ENCODE measurements around the gene RPL13.

Gene RPL13

DNA sequence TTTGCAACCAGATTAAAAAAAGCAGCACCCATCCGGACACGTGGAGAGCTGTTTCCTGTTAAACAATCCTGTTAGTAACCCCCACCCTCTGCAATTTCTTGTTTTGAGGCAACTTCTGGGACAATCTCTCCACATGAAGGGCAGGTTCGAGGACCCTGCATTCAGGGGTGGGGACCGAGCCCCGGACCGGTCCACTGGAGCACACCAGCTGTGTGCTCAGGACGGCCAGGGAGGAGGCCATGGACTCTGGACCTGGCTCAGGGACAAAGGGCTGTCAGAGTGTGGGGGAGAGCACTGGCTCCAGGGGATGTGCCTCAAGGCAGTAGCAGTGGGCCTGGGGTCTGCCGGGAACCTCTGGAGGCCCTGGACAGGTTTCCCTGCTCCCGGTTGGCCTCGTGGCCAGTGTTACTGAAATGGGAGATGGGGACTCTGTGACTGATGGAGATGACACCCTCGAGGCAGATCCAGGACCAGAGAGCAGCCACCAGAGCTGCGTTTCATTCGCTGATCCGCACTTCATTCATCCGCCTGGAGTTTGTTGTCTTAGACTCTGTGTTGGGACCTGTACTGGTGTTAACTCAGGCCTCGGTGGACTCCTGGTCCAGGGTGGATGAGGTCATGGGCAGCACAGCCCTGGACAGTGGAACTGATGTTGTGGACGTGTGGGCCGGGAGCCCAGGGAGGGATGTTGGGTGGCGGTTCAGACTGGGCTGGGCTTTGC, 12.2 kb downstream of the RPL13 start:
- TF ChIP-seq, protein P1, sequence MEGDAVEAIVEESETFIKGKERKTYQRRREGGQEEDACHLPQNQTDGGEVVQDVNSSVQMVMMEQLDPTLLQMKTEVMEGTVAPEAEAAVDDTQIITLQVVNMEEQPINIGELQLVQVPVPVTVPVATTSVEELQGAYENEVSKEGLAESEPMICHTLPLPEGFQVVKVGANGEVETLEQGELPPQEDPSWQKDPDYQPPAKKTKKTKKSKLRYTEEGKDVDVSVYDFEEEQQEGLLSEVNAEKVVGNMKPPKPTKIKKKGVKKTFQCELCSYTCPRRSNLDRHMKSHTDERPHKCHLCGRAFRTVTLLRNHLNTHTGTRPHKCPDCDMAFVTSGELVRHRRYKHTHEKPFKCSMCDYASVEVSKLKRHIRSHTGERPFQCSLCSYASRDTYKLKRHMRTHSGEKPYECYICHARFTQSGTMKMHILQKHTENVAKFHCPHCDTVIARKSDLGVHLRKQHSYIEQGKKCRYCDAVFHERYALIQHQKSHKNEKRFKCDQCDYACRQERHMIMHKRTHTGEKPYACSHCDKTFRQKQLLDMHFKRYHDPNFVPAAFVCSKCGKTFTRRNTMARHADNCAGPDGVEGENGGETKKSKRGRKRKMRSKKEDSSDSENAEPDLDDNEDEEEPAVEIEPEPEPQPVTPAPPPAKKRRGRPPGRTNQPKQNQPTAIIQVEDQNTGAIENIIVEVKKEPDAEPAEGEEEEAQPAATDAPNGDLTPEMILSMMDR (IDR thresholded peaks at IDR 0.05; ENCODE audit: low read depth, low read length, missing control alignments), result no peak
- H3K4me3 ChIP-seq (replicated peaks; ENCODE audit: low read depth, low read length), result no peak overlapping the region
- DNase-seq (ENCODE audit: extremely low read depth, low read depth), result no peak

DNA sequence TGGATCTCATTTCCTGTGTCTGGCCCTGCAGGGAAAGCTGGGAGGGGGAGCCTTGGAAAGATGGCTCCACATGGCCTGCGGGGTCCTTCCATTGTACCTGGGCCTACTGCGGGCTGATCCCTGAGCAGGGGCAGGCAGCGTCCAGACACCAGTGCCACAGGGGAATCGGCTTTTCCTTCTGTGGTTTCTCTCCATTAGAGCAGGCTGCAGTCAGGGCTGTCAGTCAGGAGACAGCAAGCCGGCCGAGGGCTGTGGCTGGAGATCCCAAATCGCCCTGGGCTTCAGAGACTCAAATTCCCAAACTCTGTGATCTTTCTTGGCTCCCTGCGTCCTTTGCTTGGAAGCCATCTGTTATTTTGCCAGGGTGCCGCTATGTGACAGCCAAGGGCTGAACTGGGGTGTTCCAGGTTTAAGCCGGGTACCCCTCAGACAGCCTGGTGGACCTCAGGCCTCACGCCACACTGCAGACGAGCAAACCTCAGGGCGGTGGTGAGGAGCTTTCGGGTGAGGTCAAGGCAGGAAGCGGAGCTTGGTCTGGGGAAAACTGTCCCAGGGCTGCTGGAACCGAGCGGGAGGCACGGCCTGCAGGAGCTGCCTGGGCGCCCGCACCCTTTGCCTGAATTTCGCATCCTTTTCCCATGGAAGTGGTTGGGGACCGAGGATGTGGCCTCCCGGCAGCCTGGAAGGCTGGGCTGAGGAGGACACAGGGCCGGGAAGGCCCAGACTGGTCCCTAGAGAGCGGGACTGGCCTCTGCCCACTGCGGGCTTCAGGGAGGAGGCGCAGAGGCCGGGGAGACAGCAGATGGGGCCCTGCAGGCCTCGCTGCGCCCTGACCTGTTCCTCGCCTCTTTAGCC, 13.6 kb downstream of the RPL13 start:
- DNase-seq (ENCODE audit: extremely low read depth, low read depth), result no peak
- H3K4me3 ChIP-seq (replicated peaks; ENCODE audit: low read depth, low read length), result no peak overlapping the region
- TF ChIP-seq, protein P1 (IDR thresholded peaks at IDR 0.05; ENCODE audit: low read depth, low read length, missing control alignments), result no peak

DNA sequence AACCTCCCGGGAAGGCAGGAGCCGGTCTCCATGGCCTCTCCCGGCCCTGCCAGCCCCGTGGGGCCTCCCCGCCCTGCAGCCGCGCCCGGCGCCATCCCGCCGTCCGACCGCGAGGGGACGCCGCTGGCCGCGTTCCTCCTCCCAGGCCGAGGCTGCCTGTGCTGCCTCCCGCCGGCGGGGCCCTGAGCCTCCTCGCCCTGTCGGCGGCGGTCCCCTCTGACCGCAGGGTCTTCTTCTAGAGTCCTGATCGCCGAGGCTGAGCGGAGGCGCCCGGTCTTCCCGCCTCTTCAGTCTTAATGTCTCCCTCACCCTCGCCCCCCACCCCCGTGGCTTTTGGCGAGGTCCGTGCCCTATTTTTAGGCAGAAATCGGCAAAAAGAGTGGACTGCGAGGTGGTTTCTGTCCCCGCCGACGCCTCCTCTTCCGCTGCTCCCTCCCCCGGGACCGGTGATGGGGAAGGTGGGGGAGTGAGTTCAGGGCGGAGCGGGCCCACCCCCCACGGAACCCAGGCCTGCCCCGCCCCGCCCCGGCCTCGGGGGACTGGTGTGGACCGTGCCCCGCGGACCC, 14.3 kb downstream of the RPL13 start:
- peak overlapping the region; percentile 77 for H3K4me3 ChIP-seq (replicated peaks; ENCODE audit: low read depth, low read length)
- TF ChIP-seq, protein P1 (IDR thresholded peaks at IDR 0.05; ENCODE audit: low read depth, low read length, missing control alignments), result peak; percentile 75
- DNase-seq (ENCODE audit: extremely low read depth, low read depth), result no peak

DNA sequence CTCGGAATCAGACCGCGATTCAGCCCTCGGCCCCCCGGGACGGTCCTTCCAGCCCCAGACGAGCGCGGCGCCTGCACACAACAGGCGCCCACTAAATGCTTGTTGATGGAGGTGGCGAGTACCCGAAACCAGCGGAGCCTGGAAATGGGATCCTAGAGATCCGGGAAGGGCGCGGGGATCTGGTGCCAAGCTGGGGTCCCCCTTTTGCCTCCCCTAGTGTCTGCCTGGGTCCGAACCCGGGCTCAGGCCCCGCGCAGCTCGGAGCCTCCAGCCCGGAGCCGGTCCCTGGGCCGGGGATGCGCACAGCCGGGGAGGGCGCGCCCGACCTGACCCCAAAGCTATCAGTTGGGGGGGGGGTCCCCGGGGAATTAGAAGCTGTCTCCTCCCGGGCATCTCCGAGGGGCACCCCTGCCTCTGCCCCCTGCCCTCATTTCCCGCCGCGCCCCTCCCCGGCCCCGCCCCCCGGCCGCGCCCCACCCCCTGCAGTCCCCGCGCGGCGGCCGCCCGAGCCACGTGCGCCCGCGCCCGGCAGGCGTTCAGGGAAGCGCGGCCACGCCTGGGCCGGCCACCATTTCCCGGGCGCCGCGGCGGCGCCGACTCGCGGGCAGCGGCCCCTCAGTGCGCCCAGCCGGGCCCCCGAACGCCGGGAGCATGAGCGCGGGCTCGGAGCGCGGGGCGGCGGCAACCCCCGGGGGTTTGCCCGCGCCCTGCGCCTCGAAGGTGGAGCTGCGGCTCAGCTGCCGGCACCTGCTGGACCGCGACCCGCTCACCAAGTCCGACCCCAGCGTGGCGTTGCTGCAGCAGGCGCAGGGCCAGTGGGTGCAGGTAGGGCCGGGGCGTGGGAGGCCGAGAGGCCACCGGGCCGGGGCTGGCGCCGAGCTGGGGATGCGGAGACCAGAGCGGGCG, 15.0 kb downstream of the RPL13 start, which contains the start of gene CPNE7:
TSS of gene CPNE7 (plus strand) at position 512 of the 906 bp plus-strand sequence. CDS start at position 652, 140 bp downstream.
- H3K4me3 ChIP-seq (replicated peaks; ENCODE audit: low read depth, low read length), result peak within 1 kb of the TSS; percentile 77
- DNase-seq (ENCODE audit: extremely low read depth, low read depth), result no peak
- TF ChIP-seq, protein P1 (IDR thresholded peaks at IDR 0.05; ENCODE audit: low read depth, low read length, missing control alignments), result no peak

DNA sequence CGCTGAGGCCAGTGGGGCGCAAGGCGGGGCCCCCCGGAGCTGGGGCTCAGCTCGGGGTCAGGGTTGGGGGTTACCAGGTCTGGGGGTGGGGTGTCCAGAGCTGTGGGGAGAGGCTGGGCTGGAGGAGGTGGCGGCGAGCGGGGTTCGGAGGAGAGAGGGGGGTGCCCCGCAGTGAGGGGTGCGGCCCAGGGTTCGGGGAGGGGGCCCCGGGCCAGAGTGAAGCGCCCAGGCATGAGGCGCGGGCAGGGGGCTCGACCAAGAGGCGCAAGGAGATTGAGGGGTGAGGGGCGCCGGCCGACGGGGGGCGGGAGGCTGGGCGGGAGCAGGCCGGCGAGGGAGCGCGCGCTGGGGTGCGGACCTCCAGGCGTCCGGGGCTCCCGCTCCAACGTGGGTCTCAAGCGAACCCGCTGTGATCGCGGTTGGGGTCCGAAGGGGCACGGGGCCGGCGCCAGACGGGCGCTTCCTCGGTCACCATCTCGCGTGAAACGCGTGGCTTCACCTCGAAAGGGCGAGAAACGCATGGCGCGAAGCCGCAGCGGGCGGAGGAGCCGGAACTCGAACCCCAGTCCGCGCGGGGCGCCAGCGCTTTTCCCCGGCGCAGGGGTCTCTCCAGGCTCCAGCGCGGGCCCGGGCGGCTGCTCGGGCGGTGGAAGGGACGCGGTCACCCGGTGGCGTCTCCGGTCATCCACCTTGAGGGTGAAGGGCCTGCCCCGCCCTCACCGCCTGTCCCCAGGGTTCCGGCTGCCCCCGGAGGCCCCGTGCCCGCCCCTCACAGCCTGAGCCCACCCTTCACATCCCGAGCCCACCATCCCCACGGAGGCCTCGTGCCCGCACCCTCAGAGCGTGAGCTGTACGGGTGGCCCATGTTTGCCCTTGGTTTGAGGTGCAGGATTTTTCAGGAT, 15.9 kb downstream of the RPL13 start:
- no peak for DNase-seq (ENCODE audit: extremely low read depth, low read depth)
- TF ChIP-seq, protein P1 (IDR thresholded peaks at IDR 0.05; ENCODE audit: low read depth, low read length, missing control alignments), result no peak
- H3K4me3 ChIP-seq (replicated peaks; ENCODE audit: low read depth, low read length), result peak overlapping the region; percentile 77
